HG03439 (cell line): ENCODE data around the gene CINP.
A peak's percentile ranks its signal among the peaks of the same experiment; 100 is the strongest.
"Not testable (repeated sequence)": the region's sequence is repeated elsewhere in the genome, so short reads cannot be mapped to it uniquely, and the experiment has no call there.

Source experiments
- ATAC-seq: cut with Tn5 transposase; IDR thresholded peaks from one replicate; pipeline ENCODE4 v1.9.1; 2021; ENCODE audit warnings: mild to moderate bottlenecking, moderate library complexity; ENCODE audit not compliant: unreplicated experiment

The CINP gene

GRCh38 chr14:102321456-102322422 is 41.0 kb downstream of the CINP start:
- no peak for ATAC-seq

GRCh38 chr14:102320671-102321455 is 41.8 kb downstream of the CINP start:
- no peak for ATAC-seq

- peak; percentile 22 for ATAC-seq
These were observed 42.5 kb downstream of the CINP start for GRCh38 chr14:102320033-102320660.

GRCh38 chr14:102319351-102320032 is 43.2 kb downstream of the CINP start, which contains the start of gene ZNF839:
ZNF839 (plus strand) TSS chr14:102319746; CDS start chr14:102319766, 20 bp downstream.
- ATAC-seq, result peak; percentile 53

- no peak for ATAC-seq
These were observed 43.9 kb downstream of the CINP start for GRCh38 chr14:102318781-102319276.

GRCh38 chr14:102317564-102318248 is 45.0 kb downstream of the CINP start:
- no peak for ATAC-seq

- peak; percentile 60 for ATAC-seq
These were observed 45.7 kb downstream of the CINP start for GRCh38 chr14:102316743-102317563.

- no peak for ATAC-seq
These were observed 46.4 kb downstream of the CINP start for GRCh38 chr14:102316338-102316742.

- ATAC-seq, result no peak
These were observed 47.6 kb downstream of the CINP start for GRCh38 chr14:102315121-102315520.

- ATAC-seq, result peak; percentile 56
These were observed 48.3 kb downstream of the CINP start for GRCh38 chr14:102314242-102315011.

GRCh38 chr14:102304611-102305506 is 57.8 kb downstream of the CINP start, which contains the start of gene MOK:
MOK (minus strand) TSS chr14:102305164; CDS start chr14:102304968, 196 bp downstream.
- ATAC-seq, result peak; percentile 93

- ATAC-seq, result no peak
These were observed 59.0 kb downstream of the CINP start for GRCh38 chr14:102303664-102304063.

GRCh38 chr14:102298303-102299070 is 64.2 kb downstream of the CINP start:
- not testable (repeated sequence) for ATAC-seq
